B cell (primary cell): ENCODE measurements around the gene SBK1.

Experiments used
- EZH2 ChIP-seq: IDR thresholded peaks from 2 replicates; pipeline ENCODE4 v1.6.1; 2012; ENCODE audit warnings: borderline replicate concordance, low read depth, mild to moderate bottlenecking, moderate library complexity, low read length; ENCODE audit not compliant: insufficient read depth, poor library complexity, severe bottlenecking
- TF ChIP-seq, protein P1 (sequence below): fragments of 200-600 bp; IDR thresholded peaks from one replicate; pipeline ENCODE4 v1.8.0; 2022; ENCODE audit warnings: antibody characterized with exemption, mild to moderate bottlenecking

DNA sequence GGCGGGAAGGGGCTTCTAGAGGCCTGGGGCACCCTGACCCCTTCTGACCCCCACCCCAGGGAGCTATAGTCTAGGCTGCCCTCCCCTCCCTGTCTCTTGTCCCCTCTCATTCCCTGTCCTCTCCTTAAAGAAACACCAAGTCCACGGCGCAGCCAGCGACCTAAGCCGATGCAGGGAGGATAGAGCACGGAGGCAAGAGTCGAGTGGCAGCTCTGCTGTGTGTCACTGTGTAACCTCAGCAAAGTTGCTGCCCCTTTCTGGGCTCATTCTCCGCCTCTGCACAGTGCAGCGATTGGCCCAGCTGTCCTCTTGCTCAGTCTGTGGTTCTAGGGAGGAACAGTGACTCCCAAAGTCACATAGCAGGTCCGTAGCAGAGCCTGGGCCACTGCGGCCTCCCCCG is 36.5 kb upstream of the SBK1 start:
- TF ChIP-seq, protein P1, sequence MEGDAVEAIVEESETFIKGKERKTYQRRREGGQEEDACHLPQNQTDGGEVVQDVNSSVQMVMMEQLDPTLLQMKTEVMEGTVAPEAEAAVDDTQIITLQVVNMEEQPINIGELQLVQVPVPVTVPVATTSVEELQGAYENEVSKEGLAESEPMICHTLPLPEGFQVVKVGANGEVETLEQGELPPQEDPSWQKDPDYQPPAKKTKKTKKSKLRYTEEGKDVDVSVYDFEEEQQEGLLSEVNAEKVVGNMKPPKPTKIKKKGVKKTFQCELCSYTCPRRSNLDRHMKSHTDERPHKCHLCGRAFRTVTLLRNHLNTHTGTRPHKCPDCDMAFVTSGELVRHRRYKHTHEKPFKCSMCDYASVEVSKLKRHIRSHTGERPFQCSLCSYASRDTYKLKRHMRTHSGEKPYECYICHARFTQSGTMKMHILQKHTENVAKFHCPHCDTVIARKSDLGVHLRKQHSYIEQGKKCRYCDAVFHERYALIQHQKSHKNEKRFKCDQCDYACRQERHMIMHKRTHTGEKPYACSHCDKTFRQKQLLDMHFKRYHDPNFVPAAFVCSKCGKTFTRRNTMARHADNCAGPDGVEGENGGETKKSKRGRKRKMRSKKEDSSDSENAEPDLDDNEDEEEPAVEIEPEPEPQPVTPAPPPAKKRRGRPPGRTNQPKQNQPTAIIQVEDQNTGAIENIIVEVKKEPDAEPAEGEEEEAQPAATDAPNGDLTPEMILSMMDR: no peak
- no peak for TF ChIP-seq EZH2
